Stimulated activated naive CD8-positive, alpha-beta T cell treated with anti-CD3 and anti-CD28 coated beads, Interleukin-15, Interleukin-2, amounts not matched to agents 100 ng/mL and 50 ng/mL, for 24 hours (primary cell): ENCODE measurements around the gene SYF2.
"Not testable (repeated sequence)": the region's sequence is repeated elsewhere in the genome, so short reads cannot be mapped to it uniquely, and the experiment has no call there.

Experiments used
- H3K27ac Mint-ChIP-seq: one replicate; pipeline ENCODE4 v1.8.0; 2021; ENCODE audit warnings: mild to moderate bottlenecking, mixed read lengths
- H3K27me3 Mint-ChIP-seq: one replicate; pipeline ENCODE4 v1.8.0; 2021; ENCODE audit warnings: mixed read lengths
- H3K36me3 Mint-ChIP-seq: one replicate; pipeline ENCODE4 v1.8.0; 2021; ENCODE audit warnings: low read depth, mixed read lengths
- H3K4me1 Mint-ChIP-seq: one replicate; pipeline ENCODE4 v1.8.0; 2021; ENCODE audit warnings: low read depth, mixed read lengths
- H3K4me3 Mint-ChIP-seq: one replicate; pipeline ENCODE4 v1.8.0; 2021; ENCODE audit warnings: mild to moderate bottlenecking, mixed read lengths
- H3K9me3 Mint-ChIP-seq: one replicate; pipeline ENCODE4 v1.8.0; 2021; ENCODE audit warnings: mixed read lengths

SYF2 gene

GRCh38 chr1:25204797-25205480 is 27.4 kb downstream of the SYF2 start:
- Mint-ChIP-seq H3K27me3 (peaks cover 10% of the 10 kb centered on the region), H3K4me1 (no peaks in the 10 kb centered on the region), H3K4me3 (no peak overlapping the region), H3K36me3 (no peaks in the 10 kb centered on the region), H3K27ac (no peak overlapping the region), H3K9me3 (no peaks in the 10 kb centered on the region)

- Mint-ChIP-seq H3K4me1 (peaks cover 16% of the 10 kb centered on the region), H3K36me3 (no peaks in the 10 kb centered on the region), H3K27me3 (peaks cover 10% of the 10 kb centered on the region), H3K4me3 (no peak overlapping the region), H3K9me3 (no peaks in the 10 kb centered on the region), H3K27ac (no peak overlapping the region)
These were observed 31.3 kb downstream of the SYF2 start for GRCh38 chr1:25201006-25201405.

- Mint-ChIP-seq H3K9me3 (no peaks in the 10 kb centered on the region), H3K4me3 (no peak overlapping the region), H3K27ac (no peak overlapping the region), H3K4me1 (peaks cover 16% of the 10 kb centered on the region), H3K27me3 (peaks cover 2% of the 10 kb centered on the region), H3K36me3 (no peaks in the 10 kb centered on the region)
These were observed 32.3 kb downstream of the SYF2 start for GRCh38 chr1:25199819-25200620.

- Mint-ChIP-seq H3K9me3 (no peaks in the 10 kb centered on the region), H3K4me3 (peak overlapping the region; percentile 5), H3K4me1 (peaks cover 16% of the 10 kb centered on the region), H3K27ac (peak overlapping the region; percentile 33), H3K36me3 (no peaks in the 10 kb centered on the region), H3K27me3 (no peaks in the 10 kb centered on the region)
These were observed 33.5 kb downstream of the SYF2 start for GRCh38 chr1:25198663-25199252.

- Mint-ChIP-seq H3K36me3 (no peaks in the 10 kb centered on the region), H3K27me3 (no peaks in the 10 kb centered on the region), H3K4me3 (peak overlapping the region; percentile 5), H3K27ac (peak overlapping the region; percentile 33), H3K4me1 (peaks cover 16% of the 10 kb centered on the region), H3K9me3 (no peaks in the 10 kb centered on the region)
These were observed 34.2 kb downstream of the SYF2 start for GRCh38 chr1:25197982-25198662.

- Mint-ChIP-seq H3K9me3 (no peaks in the 10 kb centered on the region), H3K36me3 (no peaks in the 10 kb centered on the region), H3K27ac (no peak overlapping the region), H3K27me3 (no peaks in the 10 kb centered on the region), H3K4me1 (peaks cover 16% of the 10 kb centered on the region), H3K4me3 (no peak overlapping the region)
These were observed 34.9 kb downstream of the SYF2 start for GRCh38 chr1:25197235-25197975.

GRCh38 chr1:25196830-25197229 is 35.5 kb downstream of the SYF2 start:
- H3K27ac Mint-ChIP-seq: no peak overlapping the region
- H3K36me3 Mint-ChIP-seq: no peaks in the 10 kb centered on the region
- H3K4me1 Mint-ChIP-seq: peaks cover 16% of the 10 kb centered on the region
- no peaks in the 10 kb centered on the region for H3K9me3 Mint-ChIP-seq
- no peaks in the 10 kb centered on the region for H3K27me3 Mint-ChIP-seq
- no peak overlapping the region for H3K4me3 Mint-ChIP-seq

GRCh38 chr1:25195835-25196234 is 36.5 kb downstream of the SYF2 start:
- peaks cover 16% of the 10 kb centered on the region for H3K4me1 Mint-ChIP-seq
- H3K36me3 Mint-ChIP-seq: no peaks in the 10 kb centered on the region
- H3K27ac Mint-ChIP-seq: no peak overlapping the region
- no peak overlapping the region for H3K4me3 Mint-ChIP-seq
- no peaks in the 10 kb centered on the region for H3K27me3 Mint-ChIP-seq
- H3K9me3 Mint-ChIP-seq: no peaks in the 10 kb centered on the region

- Mint-ChIP-seq H3K27me3 (no peaks in the 10 kb centered on the region), H3K4me1 (peaks cover 16% of the 10 kb centered on the region), H3K4me3 (no peak overlapping the region), H3K36me3 (no peaks in the 10 kb centered on the region), H3K9me3 (no peaks in the 10 kb centered on the region), H3K27ac (no peak overlapping the region)
These were observed 37.7 kb downstream of the SYF2 start for GRCh38 chr1:25194572-25195020.

- Mint-ChIP-seq H3K36me3 (no peaks in the 10 kb centered on the region), H3K4me3 (no peak overlapping the region), H3K27me3 (no peaks in the 10 kb centered on the region), H3K27ac (no peak overlapping the region), H3K4me1 (peaks cover 16% of the 10 kb centered on the region), H3K9me3 (no peaks in the 10 kb centered on the region)
These were observed 38.2 kb downstream of the SYF2 start for GRCh38 chr1:25194054-25194453.

- no peaks in the 10 kb centered on the region for H3K9me3 Mint-ChIP-seq
- H3K36me3 Mint-ChIP-seq: no peaks in the 10 kb centered on the region
- H3K4me1 Mint-ChIP-seq: peaks cover 9% of the 10 kb centered on the region
- H3K27ac Mint-ChIP-seq: no peak overlapping the region
- H3K4me3 Mint-ChIP-seq: no peak overlapping the region
- no peaks in the 10 kb centered on the region for H3K27me3 Mint-ChIP-seq
These were observed 39.1 kb downstream of the SYF2 start for GRCh38 chr1:25193229-25193628.

- Mint-ChIP-seq H3K9me3 (no peaks in the 10 kb centered on the region), H3K4me1 (no peaks in the 10 kb centered on the region), H3K27me3 (no peaks in the 10 kb centered on the region), H3K36me3 (no peaks in the 10 kb centered on the region), H3K27ac (no peak overlapping the region), H3K4me3 (no peak overlapping the region)
These were observed 40.1 kb downstream of the SYF2 start for GRCh38 chr1:25192154-25192553.

GRCh38 chr1:25190260-25190659 is 42.0 kb downstream of the SYF2 start:
- no peak overlapping the region for H3K27ac Mint-ChIP-seq
- no peaks in the 10 kb centered on the region for H3K4me1 Mint-ChIP-seq
- no peaks in the 10 kb centered on the region for H3K27me3 Mint-ChIP-seq
- H3K4me3 Mint-ChIP-seq: no peak overlapping the region
- no peaks in the 10 kb centered on the region for H3K36me3 Mint-ChIP-seq
- H3K9me3 Mint-ChIP-seq: no peaks in the 10 kb centered on the region

- H3K27me3 Mint-ChIP-seq, H3K36me3 Mint-ChIP-seq, H3K27ac Mint-ChIP-seq, H3K9me3 Mint-ChIP-seq, H3K4me1 Mint-ChIP-seq, H3K4me3 Mint-ChIP-seq: not testable (repeated sequence)
These were observed 44.4 kb downstream of the SYF2 start for GRCh38 chr1:25187904-25188303.
